GM10847 (cell line): ENCODE results near the gene TECR.

Experiments
- POLR2A ChIP-seq: IDR thresholded peaks from 2 replicates; pipeline ENCODE4 v1.6.1; 2011; ENCODE audit not compliant: insufficient read length; ENCODE audit errors: extremely low read depth

Gene TECR

DNA sequence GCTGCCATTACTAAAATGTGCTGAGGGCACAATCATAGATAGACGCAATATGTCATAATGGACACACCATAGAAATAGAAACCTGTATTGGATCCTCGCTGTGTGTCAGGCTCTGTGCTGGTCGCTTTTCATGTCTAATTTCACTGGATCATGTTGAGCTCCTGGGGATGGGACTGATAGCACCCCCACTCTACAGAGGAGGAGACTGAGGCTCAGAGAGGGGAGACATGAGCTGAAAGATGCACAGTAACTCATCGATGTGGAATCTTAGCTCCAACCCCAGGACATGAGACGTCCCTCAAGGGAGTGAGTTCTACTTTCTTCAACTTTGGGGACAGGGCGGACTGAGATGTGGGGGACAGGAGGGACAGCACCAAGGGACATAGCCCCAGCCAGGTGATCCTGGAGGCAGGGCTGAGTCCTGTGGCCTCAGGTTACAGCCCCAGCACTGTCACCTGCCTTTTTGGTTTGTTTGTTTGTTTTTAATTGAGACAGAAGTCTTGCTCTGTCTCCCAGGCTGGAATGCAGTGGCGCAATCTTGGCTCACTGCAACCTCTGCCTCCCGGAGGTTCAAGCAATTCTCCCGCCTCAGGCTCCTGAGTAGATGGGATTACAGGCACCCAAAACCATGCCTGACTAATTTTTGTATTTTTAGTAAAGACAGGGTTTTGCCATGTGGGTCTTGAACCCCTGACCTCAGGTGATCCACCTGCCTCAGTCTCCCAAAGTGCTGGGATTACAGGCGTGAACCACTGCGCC is 26.9 kb upstream of the TECR start:
- TF ChIP-seq POLR2A = no peak

DNA sequence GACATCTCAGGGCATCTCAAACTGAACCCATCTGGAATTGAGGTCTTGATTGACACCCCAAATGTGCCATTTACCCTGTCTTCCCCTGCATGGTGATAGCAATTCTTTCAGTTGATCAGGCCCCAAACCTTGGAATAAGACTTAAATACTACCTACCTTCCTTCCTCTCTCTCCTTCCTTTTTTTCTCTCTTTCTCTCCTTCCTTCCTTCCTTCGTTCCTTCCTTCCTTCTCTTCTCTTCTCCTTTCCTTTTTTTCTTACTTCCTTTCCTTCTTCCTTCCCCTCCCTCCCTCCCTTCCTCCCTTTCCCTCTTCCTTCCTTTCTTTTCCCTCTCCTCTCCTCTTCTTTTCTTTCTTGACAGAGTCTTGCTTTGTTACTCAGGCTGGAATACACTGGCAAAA is 26.1 kb upstream of the TECR start:
- no peak for TF ChIP-seq POLR2A

DNA sequence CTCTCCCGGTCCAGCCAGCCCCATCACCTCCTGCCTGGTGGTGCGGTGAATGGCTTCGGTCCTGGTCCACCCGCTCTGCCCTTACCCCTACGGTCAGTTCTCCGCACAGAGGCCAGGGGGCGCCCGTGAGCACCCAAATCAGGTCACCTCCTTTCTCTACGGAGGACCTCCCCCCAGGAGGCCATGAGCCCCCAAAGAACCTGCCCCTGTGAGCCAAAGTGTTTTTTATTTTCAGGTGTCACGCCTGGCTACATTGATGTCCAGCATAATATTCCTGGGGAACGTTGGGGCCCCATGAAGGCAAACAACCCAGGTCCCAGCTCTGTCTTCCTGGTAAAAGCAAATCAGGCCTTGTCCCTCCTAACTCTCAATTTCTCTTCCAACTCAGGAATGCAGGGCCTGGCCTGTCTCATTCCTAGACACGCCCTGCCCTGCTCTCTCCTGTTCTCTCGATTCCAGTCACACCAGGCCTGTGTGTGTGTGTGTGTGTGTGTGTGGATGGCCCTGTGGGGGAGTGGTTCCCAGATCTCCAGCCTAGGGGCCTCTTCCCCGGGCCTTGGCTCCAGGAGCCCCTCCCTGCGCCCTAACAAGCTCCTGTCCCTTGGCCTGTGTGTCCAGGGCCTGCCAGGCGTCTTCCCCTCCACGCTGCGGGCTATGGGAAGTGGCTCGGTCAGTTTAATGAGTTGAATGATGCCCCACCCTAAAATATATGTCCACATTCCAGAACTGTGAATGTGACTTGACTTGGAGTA is 23.7 kb upstream of the TECR start:
- no peak for TF ChIP-seq POLR2A

DNA sequence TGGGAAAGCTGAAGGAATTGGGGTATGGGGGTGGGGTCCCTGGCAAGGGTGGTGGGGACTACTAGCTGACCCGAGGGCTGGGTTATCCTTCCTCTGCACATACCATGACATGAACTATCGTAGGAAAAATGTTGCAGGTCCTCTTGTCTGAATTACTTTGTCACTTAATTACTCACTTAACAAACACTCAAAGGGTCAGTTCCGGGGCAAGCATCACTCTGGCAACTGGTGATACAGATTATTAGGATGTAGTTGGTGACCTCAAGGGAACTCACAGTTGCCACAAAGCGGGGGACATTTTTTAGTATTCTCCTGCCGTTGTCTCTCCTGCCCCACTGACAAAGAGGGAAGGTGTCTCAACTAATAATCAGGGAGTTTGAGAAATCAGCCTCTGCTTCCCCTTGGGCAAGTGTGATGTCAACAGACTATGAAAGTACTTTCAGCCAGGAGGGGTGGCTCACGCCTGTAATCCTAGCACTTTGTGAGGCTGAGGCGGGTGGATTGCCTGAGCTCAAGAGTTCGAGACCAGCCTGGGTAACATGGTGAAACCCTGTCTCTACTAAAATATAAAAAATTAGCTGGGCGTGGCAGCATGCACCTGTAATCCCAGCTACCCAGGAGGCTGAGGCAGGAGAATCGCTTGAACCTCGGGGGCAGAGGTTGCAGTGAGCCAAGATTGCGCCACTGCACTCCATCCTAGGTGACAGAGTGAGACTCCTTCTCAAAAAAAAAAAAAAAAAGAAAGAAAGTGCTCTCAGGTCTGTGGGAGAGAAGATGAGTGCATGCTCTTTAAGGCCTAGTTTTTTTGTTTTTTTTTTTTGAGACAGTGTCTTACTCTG is 21.5 kb upstream of the TECR start:
- no peak for TF ChIP-seq POLR2A

DNA sequence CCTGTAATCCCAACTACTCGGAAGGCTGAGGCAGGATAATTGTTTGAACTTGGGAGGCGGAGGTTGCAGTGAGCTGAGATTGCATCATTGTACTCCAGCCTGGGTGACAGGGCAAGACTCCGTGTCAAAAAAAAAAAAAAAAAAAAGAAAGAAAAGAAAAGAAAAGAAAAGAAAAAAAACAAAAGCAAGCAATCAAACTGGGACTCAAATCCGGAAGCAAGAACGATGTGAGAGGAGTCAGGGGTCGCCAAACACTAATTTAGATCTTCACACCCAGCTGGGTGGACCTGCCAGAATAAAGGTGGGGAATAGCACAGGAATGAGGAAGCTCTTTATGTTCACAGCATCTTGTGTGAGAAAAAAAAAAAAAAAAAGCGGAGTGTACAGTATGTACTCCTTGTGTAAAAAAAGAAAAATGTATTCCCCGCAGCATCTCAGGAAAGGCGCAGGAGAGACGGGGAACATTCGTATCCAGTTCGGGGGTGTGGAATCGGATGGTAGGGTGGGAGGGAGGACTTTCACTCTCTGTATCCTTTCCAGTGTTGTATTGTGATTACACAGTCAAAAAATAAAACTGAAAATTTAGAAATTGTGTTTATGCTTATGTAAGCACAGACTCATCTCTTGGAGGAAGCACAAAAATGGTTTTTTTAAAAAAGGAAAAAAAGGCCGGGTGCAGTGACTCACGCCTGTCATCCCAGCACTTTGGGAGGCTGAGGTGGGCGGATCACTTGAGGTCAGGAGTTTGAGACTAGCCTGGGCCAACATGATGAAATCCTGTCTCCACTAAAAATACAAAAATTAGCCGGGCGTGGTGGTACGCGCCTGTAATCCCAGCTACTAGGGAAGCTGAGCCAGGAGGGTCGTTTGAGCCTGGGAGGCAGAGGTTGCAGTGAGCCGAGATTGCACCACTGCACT is 18.8 kb upstream of the TECR start:
- no peak for TF ChIP-seq POLR2A

DNA sequence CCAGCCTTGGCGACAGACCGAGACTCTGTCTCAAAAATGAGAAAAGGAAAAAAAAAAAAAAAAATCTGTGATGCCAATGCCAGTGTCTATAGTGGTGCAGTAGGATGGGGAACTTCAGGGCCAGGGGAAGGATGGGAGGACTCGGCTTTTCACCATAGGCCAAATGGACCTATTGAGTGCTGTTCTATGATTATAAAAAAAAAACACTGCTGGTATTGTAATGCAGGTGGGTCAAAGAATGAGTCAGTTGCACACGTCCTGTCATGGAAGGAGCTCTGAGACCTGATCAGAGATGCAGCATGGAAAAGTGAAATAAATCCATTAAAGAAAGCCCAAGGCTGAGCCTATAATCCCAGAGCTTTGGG is 18.2 kb upstream of the TECR start:
- TF ChIP-seq POLR2A = no peak

DNA sequence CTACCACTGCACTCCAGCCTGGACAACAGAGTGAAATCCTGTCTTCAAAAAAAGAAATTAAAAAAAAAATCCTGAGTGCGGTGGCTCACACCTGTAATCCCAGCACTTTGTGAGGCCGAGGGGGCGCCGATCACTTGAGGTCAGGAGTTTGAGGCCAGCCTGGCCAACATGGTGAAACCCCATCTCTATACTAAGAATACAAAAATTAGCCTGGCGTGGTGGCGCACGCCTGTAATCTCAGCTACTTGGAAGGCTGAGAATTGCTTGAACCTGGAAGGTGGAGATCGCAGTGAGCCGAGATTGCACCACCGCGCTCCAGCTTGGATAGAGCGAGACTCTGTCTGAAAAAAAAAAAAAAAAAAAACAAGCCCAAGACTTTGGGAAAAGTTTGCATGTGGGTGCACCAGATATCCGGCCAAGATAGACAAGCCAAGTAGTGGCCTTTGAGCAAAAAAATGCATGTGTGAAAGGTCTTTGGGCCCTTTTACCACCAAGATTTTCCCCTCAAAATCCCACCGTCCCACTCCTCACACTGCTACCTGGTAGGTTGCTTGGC is 16.9 kb upstream of the TECR start:
- TF ChIP-seq POLR2A = no peak

DNA sequence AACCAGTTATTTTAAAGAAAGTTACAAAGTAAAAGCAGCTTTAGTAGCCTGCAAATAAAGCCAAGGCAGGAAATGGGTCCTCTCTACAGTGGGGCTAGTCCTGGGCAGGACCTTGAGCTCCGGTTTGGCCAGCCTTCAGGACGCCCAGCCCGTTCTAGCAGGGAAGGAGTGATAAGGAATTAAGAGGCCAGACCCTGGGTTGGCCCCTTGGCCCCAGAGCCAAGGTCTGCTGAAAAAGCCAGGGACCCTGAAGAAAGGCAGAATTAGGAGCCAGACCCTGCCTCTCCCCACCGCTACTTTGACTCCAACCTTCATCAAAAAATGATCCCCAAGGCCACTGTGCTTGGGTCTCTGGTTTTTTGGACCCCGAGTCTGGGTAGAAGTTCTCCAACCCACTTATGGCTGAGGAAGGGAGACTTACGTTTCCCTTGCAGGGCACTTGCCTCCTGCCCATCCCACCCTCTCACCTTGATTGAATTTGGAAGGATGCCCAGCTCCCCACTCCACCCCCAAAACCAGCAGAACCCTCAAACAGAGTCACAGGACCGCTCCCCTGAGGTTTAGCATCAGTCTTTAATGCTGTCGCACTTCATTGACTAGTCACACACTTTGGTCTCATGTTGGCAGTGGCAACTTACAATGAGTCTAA is 15.1 kb upstream of the TECR start:
- no peak for TF ChIP-seq POLR2A

DNA sequence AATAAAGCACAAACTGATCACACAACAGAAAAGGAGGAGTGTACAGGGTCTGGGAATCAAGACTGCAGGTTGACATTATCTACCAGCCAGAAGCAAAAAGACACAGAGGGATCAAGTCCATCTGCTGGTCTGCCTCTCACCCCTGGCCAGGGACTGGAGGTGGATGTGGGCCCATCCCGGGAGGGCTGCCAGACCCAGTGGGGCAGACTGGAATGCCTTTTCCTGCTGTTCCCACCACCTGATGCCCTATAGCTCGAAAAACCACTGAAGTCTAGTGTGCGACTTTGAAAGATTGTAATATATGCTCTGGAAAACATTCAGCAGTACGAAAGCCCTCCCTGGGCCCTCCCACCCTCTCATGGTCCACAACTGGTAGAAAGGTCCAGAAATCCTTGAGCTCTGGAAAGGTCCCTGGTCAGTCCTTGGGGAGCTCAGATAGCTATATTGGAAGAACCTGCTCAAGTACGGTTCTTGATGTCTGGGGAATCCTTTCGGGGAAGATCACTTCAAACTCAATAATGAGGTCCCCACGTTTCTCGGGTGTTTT is 13.8 kb upstream of the TECR start:
- no peak for TF ChIP-seq POLR2A

DNA sequence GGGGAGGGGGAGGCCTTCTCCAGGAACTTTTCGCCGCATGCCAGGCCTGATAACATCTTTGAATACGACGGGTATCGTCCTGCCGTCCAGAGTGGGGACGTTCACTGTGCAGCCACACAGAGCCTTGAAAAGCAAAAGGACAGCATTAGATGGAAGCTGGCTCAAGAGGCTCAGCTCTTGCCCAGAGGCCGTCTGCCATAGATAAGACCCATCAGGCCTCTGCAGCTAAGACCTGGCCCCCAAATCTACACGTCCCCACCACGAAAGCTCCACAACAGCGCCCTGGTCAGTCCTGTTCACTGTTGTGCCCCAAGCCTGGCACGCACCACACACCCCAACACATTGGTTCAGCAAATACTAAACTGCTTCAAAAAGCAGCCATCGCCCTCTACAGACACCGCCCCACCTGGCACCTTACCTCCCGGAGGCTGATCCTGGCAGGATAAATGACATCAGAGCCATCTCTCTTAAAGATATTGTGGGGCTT is 13.3 kb upstream of the TECR start:
- TF ChIP-seq POLR2A = no peak

DNA sequence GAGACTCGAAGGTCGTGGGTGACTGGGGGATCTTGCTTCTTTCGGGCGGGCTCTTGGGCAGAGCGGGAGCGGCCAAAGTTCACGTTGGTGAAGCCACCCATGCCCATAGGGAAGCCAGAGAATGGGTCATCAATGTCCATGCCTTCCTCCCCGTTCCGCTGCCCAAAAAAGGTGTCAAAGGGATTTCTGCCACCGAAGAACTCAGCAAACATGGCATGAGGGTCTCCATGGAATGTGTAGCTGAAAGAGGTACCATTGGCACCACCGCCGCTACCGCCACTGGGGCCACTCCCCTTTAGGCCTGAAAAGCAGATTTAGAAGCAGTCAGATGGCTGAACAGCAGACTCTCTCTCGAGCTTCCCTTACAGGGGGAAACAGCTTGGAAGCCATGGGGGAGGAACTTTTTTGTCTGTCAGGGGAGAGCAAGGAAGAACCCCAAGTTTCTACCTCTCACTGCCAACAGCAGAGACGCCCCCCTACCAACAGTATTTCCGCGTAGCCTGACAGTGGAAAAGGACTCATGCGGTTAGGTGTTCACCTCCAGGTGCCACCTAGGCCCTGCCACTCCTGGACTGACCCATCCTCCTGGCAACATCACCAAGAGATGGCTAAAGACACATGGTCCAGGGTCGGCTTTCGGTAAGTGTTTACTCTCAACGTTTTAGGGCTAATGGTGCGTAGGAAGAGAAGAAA is 12.5 kb upstream of the TECR start:
- no peak for TF ChIP-seq POLR2A

DNA sequence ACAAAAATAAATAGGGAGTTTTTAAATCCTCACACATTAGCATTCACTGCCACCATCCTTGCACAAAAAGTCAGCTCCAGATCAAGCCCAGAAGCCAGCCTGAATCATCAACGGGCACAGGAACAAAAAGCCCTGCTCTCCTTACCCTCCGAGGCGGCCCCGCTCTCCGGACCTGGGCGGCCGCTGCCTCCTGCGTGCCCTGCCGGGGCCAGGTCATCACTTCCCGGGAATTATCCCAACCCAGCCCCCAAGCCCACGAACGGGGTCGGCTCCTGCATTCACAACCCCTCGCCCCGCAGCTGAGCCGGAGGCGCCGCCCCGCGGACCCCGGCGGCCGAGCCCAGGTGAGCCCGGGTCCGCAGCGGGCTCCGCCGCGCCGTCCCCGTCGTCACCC is 12.0 kb upstream of the TECR start:
- no peak for TF ChIP-seq POLR2A
